ENCODE results near the gene BECN2.
A peak's percentile ranks its signal among the peaks of the same experiment; 100 is the strongest.
"Not testable (repeated sequence)": the region's sequence is repeated elsewhere in the genome, so short reads cannot be mapped to it uniquely, and the experiment has no call there.

BECN2 gene

DNA sequence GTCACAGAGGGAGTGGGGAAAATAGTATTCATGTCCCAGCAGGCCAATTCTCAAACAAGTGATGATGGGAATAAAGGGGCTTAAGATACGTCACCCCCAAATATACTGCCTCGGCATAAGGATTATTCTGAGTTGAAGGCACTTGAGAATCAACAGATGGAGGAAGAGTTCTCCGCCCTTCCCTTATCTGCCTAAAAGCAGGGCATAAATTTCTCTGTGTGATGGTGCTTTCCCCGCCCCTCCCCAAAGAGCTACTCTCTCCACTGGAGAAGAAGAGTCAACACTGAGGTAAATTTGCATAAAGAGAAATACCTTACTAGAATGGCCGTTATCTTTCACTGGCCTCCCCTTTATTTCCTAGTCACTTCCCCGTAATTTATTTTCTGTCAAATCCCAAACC is 18.7 kb downstream of the BECN2 start:
- DNase-seq (ENCODE audit: low read depth in 1 of 2, low spot score in 1 of 2) = no peak

DNA sequence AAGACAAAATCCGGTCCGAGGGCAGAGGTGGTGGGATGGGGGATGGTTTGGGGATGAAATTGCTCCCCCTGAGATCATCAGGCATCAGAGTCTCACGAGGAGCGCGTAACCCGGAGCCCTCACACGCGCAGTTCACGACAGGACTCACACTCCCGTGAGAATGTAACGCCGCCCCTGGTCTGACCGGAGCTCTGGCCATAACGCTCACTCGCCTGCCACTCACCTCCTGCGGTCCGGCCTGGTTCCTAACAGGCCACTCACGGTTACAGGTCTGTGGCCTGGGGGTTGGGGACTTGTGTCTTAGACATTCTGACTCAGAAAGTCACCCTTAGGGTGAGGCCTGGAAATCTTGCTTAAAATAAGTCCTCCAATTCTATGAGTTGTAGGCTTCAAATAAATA is 21.5 kb downstream of the BECN2 start:
- DNase-seq (ENCODE audit: low read depth in 1 of 2, low spot score in 1 of 2) = no peak

DNA sequence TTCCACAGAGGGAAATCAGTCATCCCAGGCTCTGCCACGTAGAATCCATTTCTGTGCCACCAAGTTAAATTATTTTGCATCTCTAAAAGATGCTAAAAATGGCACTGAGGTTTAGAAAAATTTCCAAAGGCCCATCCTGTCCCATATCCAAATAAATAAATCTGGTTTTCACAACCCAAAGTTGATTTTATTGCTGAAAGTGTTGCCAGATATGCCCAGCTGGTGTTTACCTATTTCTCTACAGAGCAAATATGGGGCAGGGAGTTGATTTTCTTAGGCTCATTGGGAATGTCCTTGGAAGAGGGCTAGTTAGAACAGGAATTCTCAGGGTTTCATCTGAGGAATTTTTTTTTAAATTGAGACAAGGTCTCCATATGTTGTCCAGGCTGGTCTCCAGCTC is 22.4 kb downstream of the BECN2 start:
- DNase-seq (ENCODE audit: low read depth in 1 of 2, low spot score in 1 of 2) = no peak

DNA sequence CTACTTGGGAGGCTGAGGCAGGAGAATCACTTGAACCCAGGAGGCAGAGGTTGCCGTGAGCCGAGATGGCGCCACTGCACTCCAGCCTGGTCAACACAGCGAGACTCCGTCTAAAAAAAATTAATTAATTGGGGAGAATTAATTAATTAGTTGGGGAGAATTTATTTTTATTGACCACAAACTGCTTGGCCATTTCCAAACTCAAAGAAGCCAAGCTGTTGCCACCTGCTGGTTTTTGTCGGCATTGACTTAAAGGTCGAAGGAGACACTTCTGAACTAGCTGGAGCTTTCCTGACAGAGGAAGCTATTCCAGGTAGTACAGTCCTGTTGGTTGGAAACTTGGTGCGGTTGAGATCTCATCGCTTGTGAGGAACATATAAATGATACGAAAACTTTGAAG is 28.2 kb downstream of the BECN2 start:
- no peak for DNase-seq (ENCODE audit: low read depth in 1 of 2, low spot score in 1 of 2)

DNA sequence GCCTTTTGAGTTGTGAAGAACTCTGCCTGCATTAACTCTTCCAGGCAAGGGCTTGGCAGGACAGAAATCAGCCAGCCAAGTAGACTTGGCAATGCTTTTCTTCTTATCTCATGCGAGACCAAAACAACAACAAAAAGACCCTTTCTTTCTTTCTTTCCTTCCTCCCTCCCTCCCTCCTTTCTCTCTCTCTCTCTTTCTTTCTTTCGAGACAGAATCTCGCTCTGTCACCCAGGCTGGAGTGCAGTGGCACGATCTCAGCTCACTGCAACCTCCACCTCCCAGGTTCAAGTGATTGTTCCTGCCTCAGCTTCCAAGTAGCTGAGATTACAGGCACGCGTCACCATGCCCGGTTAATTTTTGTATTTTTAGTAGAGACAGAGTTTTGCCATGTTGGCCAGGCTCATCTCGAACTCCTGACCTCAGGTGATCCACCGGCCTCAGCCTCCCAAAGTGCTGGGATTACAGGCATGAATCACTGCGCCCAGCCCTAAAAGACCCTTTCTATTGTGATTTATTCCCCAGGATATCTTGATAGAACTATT is 30.9 kb downstream of the BECN2 start:
- DNase-seq (ENCODE audit: low read depth in 1 of 2, low spot score in 1 of 2) = not testable (repeated sequence)

DNA sequence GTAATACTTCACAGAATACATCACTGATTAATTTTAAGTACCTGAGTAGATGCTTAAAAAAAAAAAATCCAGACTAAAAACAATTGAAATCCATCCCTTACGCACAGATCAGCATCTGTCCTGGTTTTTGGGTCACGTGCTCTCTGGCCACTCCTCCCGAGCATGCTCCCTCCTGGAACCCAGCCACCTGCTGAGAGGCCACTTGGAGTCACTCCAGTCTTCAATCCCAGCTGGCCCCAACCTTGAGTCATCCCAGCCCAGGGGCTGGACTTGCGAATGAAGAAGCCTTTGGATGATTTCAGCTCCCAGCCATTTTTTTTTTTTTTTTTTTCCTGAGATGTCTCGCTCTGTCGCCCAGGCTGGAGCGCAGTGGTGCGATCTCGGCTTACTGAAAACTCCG is 32.5 kb downstream of the BECN2 start:
- DNase-seq (ENCODE audit: low read depth in 1 of 2, low spot score in 1 of 2) = no peak

DNA sequence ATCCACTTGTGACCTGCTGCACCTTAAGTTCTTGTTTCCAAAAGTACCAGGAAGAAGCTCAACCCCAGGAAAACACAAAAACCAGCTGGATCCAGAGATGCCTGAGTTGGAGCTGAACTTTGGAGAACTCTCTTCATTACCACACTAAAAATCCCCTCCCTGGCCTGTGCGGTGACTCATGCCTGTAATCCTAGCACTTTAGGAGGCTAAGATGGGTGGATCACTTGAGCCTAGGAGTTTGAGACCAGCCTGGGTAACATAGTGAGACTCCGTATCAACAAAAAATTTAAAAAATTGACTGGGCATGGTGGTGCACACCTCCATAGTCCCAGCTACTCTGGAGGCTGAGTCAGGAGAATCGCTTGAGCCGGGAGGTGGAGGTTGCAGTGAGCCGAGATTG is 35.2 kb downstream of the BECN2 start:
- DNase-seq (ENCODE audit: low read depth in 1 of 2, low spot score in 1 of 2) = no peak

DNA sequence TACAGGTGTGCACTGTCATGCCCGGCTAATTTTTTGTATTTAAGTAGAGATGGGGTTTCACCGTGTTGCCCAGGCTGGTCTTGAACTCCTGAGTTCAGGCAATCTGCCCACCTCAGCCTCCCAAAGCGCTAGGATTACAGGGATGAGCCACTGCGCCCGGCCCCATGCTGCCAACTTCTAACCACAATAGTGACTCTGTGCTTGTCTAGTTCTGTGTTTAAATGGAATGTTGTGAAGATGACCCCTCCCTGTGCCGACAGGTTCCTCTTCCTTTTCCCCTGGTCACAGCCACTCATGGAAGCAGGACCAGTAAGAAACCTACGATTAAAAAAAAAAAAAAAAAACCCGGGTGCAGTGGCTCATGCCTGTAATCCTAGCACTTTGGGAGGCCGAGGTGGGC is 36.6 kb downstream of the BECN2 start:
- no peak for DNase-seq (ENCODE audit: low read depth in 1 of 2, low spot score in 1 of 2)

DNA sequence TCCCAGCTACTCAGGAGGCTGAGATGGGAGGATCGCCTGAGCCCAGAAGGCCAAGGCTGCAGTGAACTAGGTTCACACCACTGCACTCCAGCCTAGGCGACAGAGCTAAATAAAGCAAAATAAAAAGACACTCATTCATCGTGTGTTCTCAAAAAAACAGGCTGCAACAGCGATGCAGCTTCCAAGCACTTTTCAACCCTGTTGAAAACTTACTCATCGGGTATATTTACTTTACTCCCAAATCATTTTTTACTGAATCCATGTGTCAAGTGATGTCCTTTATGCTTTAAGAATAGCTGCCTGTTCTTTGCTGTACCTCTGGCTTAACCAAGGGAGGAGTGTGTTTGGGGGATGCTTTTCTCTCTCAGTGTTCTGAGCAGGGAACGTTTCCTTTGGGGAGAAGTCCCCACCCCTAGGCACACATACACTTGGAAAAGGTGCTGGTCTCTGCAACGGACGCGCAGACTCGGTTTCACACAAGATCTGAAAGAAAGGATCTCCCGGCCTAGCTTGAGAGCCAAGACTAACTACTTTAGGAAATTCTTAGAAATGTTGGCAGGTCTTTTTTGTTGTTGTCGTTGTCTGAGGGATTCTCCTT is 39.9 kb downstream of the BECN2 start:
- no peak for DNase-seq (ENCODE audit: low read depth in 1 of 2, low spot score in 1 of 2)

DNA sequence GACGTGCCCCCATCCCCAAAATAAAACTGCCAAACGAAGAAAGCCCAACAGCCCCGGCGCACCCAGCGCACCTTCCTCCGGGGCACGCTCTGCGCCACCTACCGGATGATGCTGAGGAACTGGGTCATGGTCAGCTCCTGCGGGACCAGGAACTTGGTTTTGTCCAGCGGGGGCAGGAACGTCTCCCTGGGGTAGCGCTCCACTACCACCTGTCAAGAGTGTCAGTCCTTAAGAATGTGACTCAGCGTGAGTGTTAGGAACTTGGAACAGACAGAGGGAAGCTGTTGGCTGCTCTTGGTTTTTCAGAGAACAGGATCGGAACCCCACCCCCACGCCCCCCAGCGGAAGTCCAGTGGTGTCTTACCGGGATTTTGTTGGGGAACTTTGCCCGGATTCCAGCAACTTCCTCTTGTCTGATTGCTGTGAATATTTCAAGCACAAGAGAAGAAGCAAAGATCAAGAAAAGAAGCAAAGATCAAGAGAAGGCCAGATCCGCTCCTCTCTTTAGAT is 40.9 kb downstream of the BECN2 start:
- DNase-seq (ENCODE audit: low read depth in 1 of 2, low spot score in 1 of 2) = peak; percentile 2 to 36

DNA sequence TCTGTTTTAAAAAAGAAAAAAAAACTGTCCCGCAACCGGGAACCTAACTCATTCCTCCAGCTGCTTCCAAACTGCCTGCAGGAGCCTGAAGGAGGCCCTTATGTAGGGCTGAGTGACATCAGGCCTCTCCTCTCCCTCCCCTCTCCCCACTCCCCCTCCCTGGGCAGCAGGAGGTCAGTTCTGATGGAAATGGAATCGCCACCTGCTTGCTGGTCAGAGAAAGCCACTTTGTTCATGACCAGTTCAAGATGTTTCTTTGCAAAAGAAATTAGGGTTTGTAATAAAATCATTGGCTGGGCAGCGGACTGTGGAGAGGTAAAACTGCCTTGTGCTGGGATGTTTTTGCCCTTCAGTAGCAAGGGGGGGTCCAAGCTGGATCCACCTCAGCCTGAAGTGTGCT is 41.5 kb downstream of the BECN2 start, which contains the start of gene MAP1LC3C:
TSS of gene MAP1LC3C (minus strand) at position 73 of the 400 bp plus-strand sequence. CDS start 90 bp downstream, outside the sequence.
- no peak for DNase-seq (ENCODE audit: low read depth in 1 of 2, low spot score in 1 of 2)

DNA sequence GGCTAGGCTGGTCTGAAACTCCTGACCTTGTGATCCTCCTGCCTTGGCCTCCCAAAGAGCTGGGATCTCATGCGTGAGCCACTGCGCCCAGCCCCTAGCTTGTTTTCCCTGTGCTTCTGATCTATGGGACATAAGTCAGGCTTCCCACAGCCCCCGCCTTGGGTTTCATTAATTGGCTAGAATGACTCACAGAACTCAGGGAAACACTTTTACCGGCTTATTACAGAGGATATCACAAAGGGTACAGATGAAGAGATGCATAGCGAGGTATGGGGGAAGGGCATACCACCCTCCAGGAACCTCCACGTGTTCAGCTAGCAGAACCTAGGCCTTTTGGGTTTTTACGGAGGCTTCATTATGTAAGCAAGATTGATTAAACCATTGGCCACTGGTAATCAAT is 42.9 kb downstream of the BECN2 start:
- DNase-seq (ENCODE audit: low read depth in 1 of 2, low spot score in 1 of 2) = no peak

DNA sequence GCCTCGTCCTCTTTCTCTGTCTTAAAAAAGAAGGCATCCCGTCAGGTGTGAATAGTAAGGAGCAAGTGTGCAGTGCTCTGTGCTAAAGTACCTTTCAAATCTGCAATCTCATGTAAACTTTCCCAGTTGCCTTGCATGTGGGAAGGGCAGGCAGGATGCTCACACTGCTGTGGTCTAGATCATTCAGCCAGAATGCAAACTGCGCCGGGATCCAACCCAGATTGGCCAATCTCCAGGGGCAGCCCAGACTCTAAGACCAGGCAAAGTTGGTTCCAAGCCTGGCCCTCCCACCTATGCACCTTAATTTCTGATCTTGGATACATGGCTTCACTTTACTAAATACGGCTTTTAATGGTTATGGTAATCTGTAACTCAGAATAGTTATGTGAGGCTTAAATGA is 44.5 kb downstream of the BECN2 start:
- DNase-seq (ENCODE audit: low read depth in 1 of 2, low spot score in 1 of 2) = no peak

DNA sequence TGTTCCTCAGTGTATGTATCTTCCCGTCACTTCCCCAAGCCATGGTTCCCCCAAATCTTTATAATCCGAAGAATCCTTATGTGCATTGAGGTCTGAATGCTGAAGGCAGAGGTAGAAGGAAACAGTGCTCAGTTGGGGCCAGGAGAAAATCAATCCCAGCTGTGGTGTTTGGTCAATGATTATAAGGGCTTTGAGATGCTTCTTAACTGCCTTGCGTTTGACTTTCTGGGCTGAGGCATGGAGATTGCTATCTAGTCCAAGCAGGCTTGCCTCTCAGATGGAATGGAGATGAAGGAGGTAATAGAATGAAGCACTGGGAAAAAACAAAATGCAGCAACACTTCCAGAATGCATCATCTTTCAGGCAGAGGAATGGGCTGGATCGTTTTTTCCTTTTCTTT is 44.9 kb downstream of the BECN2 start:
- no peak for DNase-seq (ENCODE audit: low read depth in 1 of 2, low spot score in 1 of 2)

DNA sequence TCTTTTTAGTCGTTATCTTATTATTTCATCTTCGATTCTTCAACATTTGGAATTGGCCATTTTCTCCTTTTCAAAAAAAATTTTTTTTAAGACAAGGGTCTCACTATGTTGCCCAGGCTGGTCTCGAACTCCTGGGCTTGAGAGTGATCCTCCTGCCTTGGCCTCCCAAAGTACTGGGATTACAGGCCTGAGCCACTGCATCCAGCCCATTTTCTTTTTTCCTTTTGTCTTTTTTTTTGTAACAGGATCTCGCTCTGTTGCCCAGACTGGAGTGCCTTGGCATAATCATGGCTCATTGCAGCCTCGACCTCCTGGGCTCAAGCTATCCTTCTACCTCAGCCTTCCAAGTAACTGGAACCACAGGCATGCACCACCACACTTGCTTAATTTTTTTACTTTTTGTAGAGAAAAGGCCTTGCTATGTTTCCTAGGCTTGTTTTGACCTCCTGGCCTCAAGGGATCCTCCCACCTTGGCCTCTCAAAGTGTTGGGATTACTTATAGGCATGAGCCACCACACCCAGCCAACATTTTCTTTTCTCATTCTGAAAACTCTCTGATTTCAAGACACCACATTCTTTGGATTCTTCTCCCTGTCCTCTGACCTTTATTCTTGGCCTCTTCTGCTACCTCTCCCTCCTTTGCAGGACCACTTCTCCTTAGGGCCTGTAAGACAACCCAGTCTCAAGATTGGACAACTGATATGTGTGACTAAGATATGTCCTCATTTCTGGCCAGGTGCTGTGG is 47.4 kb downstream of the BECN2 start:
- no peak for DNase-seq (ENCODE audit: low read depth in 1 of 2, low spot score in 1 of 2)

DNA sequence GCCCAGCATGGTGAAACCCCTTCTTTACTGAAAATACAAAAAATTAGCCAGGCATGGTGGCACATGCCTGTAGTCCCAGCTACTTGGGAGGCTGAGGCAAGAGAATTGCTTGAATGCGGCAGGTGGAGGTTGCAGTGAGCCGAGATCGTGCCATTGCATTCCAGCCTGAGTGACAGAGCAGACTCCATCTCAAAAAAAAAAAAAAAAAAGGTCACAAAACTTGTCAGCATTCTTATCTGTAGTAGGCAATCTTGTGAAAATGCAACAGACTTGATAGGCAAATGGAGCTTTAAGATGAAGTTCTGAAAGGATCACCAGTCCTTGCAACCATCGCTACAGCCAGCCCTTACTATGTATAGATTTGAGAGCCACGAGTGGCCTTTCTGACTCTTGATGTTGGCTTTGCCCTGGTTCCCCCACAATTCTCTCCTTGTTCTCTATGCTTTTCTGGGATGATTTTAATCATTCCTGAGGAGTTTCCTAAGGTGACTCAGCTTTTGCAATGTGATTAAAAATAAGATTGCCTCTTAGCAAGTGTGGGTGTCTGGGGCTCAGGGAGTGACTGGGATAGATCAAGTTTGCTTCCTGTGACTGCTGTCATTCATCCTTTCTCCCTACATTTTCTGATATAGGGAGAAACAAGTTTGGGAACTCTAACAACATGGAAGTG is 48.4 kb downstream of the BECN2 start:
- no peak for DNase-seq (ENCODE audit: low read depth in 1 of 2, low spot score in 1 of 2)

DNA sequence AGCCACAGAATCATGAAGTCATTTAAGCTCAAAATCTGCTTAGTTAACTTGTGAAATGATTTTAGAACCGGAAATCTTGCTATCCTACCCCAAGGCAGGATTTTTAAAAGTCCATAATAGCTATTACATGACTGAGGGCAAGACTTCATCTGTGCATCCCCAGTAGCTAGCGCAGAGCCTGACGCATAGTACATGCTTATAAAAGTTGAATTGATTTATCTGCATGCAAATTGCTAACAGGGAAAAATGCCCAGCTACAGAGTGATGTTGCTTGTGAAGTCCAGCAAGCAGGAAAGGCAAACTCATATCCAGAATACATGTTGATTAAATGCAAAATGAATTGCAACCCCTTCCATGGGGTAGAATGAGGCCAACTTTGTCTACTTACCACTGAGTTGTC is 49.4 kb downstream of the BECN2 start:
- DNase-seq (ENCODE audit: low read depth in 1 of 2, low spot score in 1 of 2) = no peak

All from stimulated activated CD4-positive, alpha-beta T cell treated with anti-CD3 and anti-CD28 coated beads, Interleukin-15, amount 100 ng/mL, for 1 hour (primary cell).